GM19467 (cell line): Measurements from ENCODE around the gene NTHL1.

Source experiments
- ATAC-seq: cut with Tn5 transposase; IDR thresholded peaks from one replicate; pipeline ENCODE4 v1.9.1; 2021; ENCODE audit warnings: mild to moderate bottlenecking, moderate library complexity; ENCODE audit not compliant: unreplicated experiment

NTHL1 gene

GRCh38 chr16:2084895-2085625, 37.4 kb upstream of the NTHL1 start:
- ATAC-seq: no peak

- no peak for ATAC-seq
Observed at GRCh38 chr16:2083876-2084780, 36.5 kb upstream of the NTHL1 start.

- ATAC-seq: no peak
Observed at GRCh38 chr16:2083409-2083808, 35.8 kb upstream of the NTHL1 start.

- no peak for ATAC-seq
Observed at GRCh38 chr16:2082983-2083364, 35.3 kb upstream of the NTHL1 start.

- ATAC-seq: no peak
Observed at GRCh38 chr16:2082171-2082982, 34.7 kb upstream of the NTHL1 start.

GRCh38 chr16:2081201-2082084, 33.8 kb upstream of the NTHL1 start:
- no peak for ATAC-seq

GRCh38 chr16:2079991-2080390, 32.4 kb upstream of the NTHL1 start:
- no peak for ATAC-seq

GRCh38 chr16:2079311-2079800, 31.7 kb upstream of the NTHL1 start:
- ATAC-seq: no peak

GRCh38 chr16:2078691-2079090, 31.1 kb upstream of the NTHL1 start:
- no peak for ATAC-seq

- ATAC-seq: no peak
Observed at GRCh38 chr16:2078096-2078495, 30.5 kb upstream of the NTHL1 start.

GRCh38 chr16:2077696-2078095, 30.1 kb upstream of the NTHL1 start:
- no peak for ATAC-seq

- ATAC-seq: no peak
Observed at GRCh38 chr16:2077016-2077415, 29.4 kb upstream of the NTHL1 start.

GRCh38 chr16:2076072-2076865, 28.6 kb upstream of the NTHL1 start:
- no peak for ATAC-seq

- no peak for ATAC-seq
Observed at GRCh38 chr16:2075631-2076030, 28.0 kb upstream of the NTHL1 start.

GRCh38 chr16:2074071-2074470, 26.4 kb upstream of the NTHL1 start:
- ATAC-seq: no peak

- ATAC-seq: no peak
Observed at GRCh38 chr16:2072926-2073325, 25.3 kb upstream of the NTHL1 start.

GRCh38 chr16:2071454-2072202, 24.0 kb upstream of the NTHL1 start:
- no peak for ATAC-seq

GRCh38 chr16:2070576-2071453, 23.2 kb upstream of the NTHL1 start:
- no peak for ATAC-seq
